H9 (cell line): ENCODE data around the gene DEFB132. TPM values are rescaled to one million over a fixed set of nuclear protein-coding genes. Genes with fewer than 3 reads are reported as not detected.

Source experiments
- DNase-seq: peaks from one replicate; pipeline ENCODE4 v3.0.0-alpha.2; 2017
- H2AFZ ChIP-seq: one replicate; pipeline ENCODE4 v1.6.1; 2013; ENCODE audit warnings: mild to moderate bottlenecking, low read length, control low read depth, moderate library complexity
- H2AK5ac ChIP-seq: 2 replicates; pipeline ENCODE4 v1.6.1; 2013; ENCODE audit warnings: low read length, control low read depth, mixed read lengths; ENCODE audit not compliant: insufficient read length
- H2BK120ac ChIP-seq: one replicate; pipeline ENCODE4 v1.6.1; 2013; ENCODE audit warnings: low read depth, mild to moderate bottlenecking, low read length, control low read depth, inconsistent platforms; ENCODE audit not compliant: poor library complexity, severe bottlenecking
- H2BK12ac ChIP-seq: 2 replicates; pipeline ENCODE4 v1.6.1; 2013; ENCODE audit warnings: low read length, control low read depth, mixed read lengths, low read depth; ENCODE audit not compliant: insufficient read length
- H2BK15ac ChIP-seq: 2 replicates; pipeline ENCODE4 v1.6.1; 2013; ENCODE audit warnings: low read depth, low read length, control low read depth
- H2BK20ac ChIP-seq: one replicate; pipeline ENCODE4 v1.6.1; 2013; ENCODE audit warnings: low read depth, mild to moderate bottlenecking, low read length, control low read depth, inconsistent platforms; ENCODE audit not compliant: poor library complexity, severe bottlenecking
- H2BK5ac ChIP-seq: 2 replicates; pipeline ENCODE4 v1.6.1; 2013; ENCODE audit warnings: low read length, control low read depth, mixed read lengths; ENCODE audit not compliant: insufficient read length
- H3K14ac ChIP-seq: 2 replicates; pipeline ENCODE4 v1.6.1; 2013; ENCODE audit warnings: low read length, control low read depth; ENCODE audit not compliant: insufficient read depth
- H3K18ac ChIP-seq: 2 replicates; pipeline ENCODE4 v1.6.1; 2013; ENCODE audit warnings: low read depth, mild to moderate bottlenecking, mixed read lengths, low read length, control low read depth; ENCODE audit not compliant: insufficient read length
- H3K23ac ChIP-seq: 2 replicates; pipeline ENCODE4 v1.6.1; 2013; ENCODE audit warnings: low read length, control low read depth, mixed read lengths, low read depth; ENCODE audit not compliant: insufficient read length
- H3K23me2 ChIP-seq: 2 replicates; pipeline ENCODE4 v1.6.1; 2013; ENCODE audit warnings: low read depth, mild to moderate bottlenecking, mixed read lengths, low read length, control low read depth; ENCODE audit not compliant: insufficient read length, poor library complexity, severe bottlenecking
- H3K27ac ChIP-seq: 2 replicates; pipeline ENCODE4 v1.5.1; 2013; ENCODE audit warnings: low read length, control low read depth, mixed read lengths, low read depth; ENCODE audit not compliant: insufficient read length
- H3K27me3 ChIP-seq: 2 replicates; pipeline ENCODE4 v1.6.1; 2013; ENCODE audit warnings: low read length, control low read depth, inconsistent platforms; ENCODE audit not compliant: insufficient read depth
- H3K4ac ChIP-seq: 2 replicates; pipeline ENCODE4 v1.6.1; 2013; ENCODE audit warnings: low read depth, mild to moderate bottlenecking, control low read depth, inconsistent platforms, low read length, moderate library complexity
- H3K4me1 ChIP-seq: 2 replicates; pipeline ENCODE4 v1.6.1; 2013; ENCODE audit warnings: low read length, control low read depth, inconsistent platforms; ENCODE audit not compliant: insufficient read depth
- H3K4me2 ChIP-seq: 2 replicates; pipeline ENCODE4 v1.6.1; 2013; ENCODE audit warnings: low read length, control low read depth, mixed read lengths; ENCODE audit not compliant: insufficient read length, insufficient read depth
- H3K56ac ChIP-seq: 2 replicates; pipeline ENCODE4 v1.6.1; 2013; ENCODE audit warnings: low read depth, mild to moderate bottlenecking, mixed read lengths, low read length, control low read depth; ENCODE audit not compliant: insufficient read length
- H3K79me1 ChIP-seq: 2 replicates; pipeline ENCODE4 v1.6.1; 2013; ENCODE audit warnings: low read depth, mild to moderate bottlenecking, moderate library complexity, low read length, control low read depth, inconsistent platforms; ENCODE audit not compliant: insufficient read depth, poor library complexity, severe bottlenecking
- H3K79me2 ChIP-seq: 2 replicates; pipeline ENCODE4 v1.6.1; 2013; ENCODE audit warnings: low read length, control low read depth, inconsistent platforms; ENCODE audit not compliant: insufficient read depth
- H3K9ac ChIP-seq: 2 replicates; pipeline ENCODE4 v1.6.1; 2013; ENCODE audit warnings: low read length, control low read depth, mixed read lengths; ENCODE audit not compliant: insufficient read length; ENCODE audit errors: extremely low read depth
- H3K9me3 ChIP-seq: one replicate; pipeline ENCODE4 v1.6.1; 2013; ENCODE audit warnings: low read depth, low read length, inconsistent platforms; ENCODE audit not compliant: control insufficient read depth
- H3T11ph ChIP-seq: one replicate; pipeline ENCODE4 v1.6.1; 2013; ENCODE audit warnings: mild to moderate bottlenecking, low read length, control low read depth, inconsistent platforms
- H4K20me1 ChIP-seq: one replicate; pipeline ENCODE4 v1.6.1; 2013; ENCODE audit not compliant: control insufficient read depth, insufficient read length, insufficient read depth
- H4K5ac ChIP-seq: 2 replicates; pipeline ENCODE4 v1.6.1; 2013; ENCODE audit warnings: low read depth, mild to moderate bottlenecking, mixed read lengths, low read length, control low read depth; ENCODE audit not compliant: insufficient read length
- H4K8ac ChIP-seq: replicated peaks from 2 replicates; pipeline ENCODE4 v1.6.1; 2013; ENCODE audit warnings: low read length, control low read depth, mixed read lengths, low read depth; ENCODE audit not compliant: insufficient read length
- H4K91ac ChIP-seq: 2 replicates; pipeline ENCODE4 v1.6.1; 2013; ENCODE audit warnings: low read depth, mild to moderate bottlenecking, moderate library complexity, mixed read lengths, low read length, control low read depth; ENCODE audit not compliant: insufficient read length
- H3K27ac Mint-ChIP-seq, 3 experiments: 2 replicates in 2 of 3; 3 replicates in 1 of 3; pipeline ENCODE4 v1.8.0; 2020 to 2021; ENCODE audit warnings: mixed read lengths in 3 of 3, mild to moderate bottlenecking in 1 of 3, moderate library complexity in 1 of 3
- H3K27me3 Mint-ChIP-seq: 2 replicates; pipeline ENCODE4 v1.8.0; 2021; ENCODE audit warnings: low read depth, mild to moderate bottlenecking, moderate library complexity, mixed read lengths
- H3K36me3 Mint-ChIP-seq, 3 experiments: 2 replicates in 2 of 3; 3 replicates in 1 of 3; pipeline ENCODE4 v1.8.0; 2020 to 2021; ENCODE audit warnings: low read depth in 3 of 3, mixed read lengths in 3 of 3; ENCODE audit not compliant: insufficient read depth in 1 of 3
- H3K4me1 Mint-ChIP-seq, 2 experiments: 2 replicates each; pipeline ENCODE4 v1.8.0; 2020; ENCODE audit warnings: mixed read lengths in 2 of 2
- H3K4me3 Mint-ChIP-seq, 2 experiments: 2 replicates in 1 of 2; 3 replicates in 1 of 2; pipeline ENCODE4 v1.8.0; 2020 to 2021; ENCODE audit warnings: mild to moderate bottlenecking in 2 of 2, mixed read lengths in 2 of 2, moderate library complexity in 1 of 2
- H3K9me3 Mint-ChIP-seq, 2 experiments: 2 replicates in 1 of 2; 3 replicates in 1 of 2; pipeline ENCODE4 v1.8.0; 2020; ENCODE audit warnings: mild to moderate bottlenecking in 2 of 2, mixed read lengths in 2 of 2, moderate library complexity in 1 of 2
- CTCF ChIP-seq: fragments of 200-600 bp; sonication (generic); conservative IDR thresholded peaks from 3 replicates; pipeline ENCODE4 v1.8.0; 2021; ENCODE audit warnings: antibody characterized with exemption, mild to moderate bottlenecking
- WGBS: extraction: QIAGEN DNeasy Blood & Tissue Kit; methylation state at CpG from one replicate; pipeline ENCODE4 v1.1.7; 2013; ENCODE audit warnings: missing lambda C conversion rate, low lambda C conversion rate, mixed read lengths; ENCODE audit not compliant: insufficient read length; ENCODE audit errors: extremely low coverage; 5-methylcytosine and 5-hydroxymethylcytosine counted together
- total RNA-seq: library from RNA; stranded (reverse); gene quantifications from 2 replicates; pipeline ENCODE4 v1.2.1, GENCODE V29; 2021

DEFB132 gene
- total RNA-seq, 1 experiment from 2014 or later, result not detected

GRCh38 chr20:309841-310644 is 52.5 kb downstream of the DEFB132 start:
- Histone ChIP-seq H3K4me1 (no peaks in the 10 kb centered on the region; the same call in 1 of the 2 replicates), H4K20me1 (no peaks in the 10 kb centered on the region), H3K9me3 (no peaks in the 10 kb centered on the region), H3K4me2 (peak overlapping the region; percentile 95), H2AK5ac (no peak overlapping the region), H3T11ph (peak overlapping the region; percentile 30), H3K56ac (peak overlapping the region; percentile 51), H3K79me1 (no peaks in the 10 kb centered on the region), H3K4ac (no peak overlapping the region; the same call in 1 of the 2 replicates), H2BK5ac (peak overlapping the region; percentile 56), H3K27me3 (no peaks in the 10 kb centered on the region), H4K5ac (no peak overlapping the region), H2BK120ac (no peak overlapping the region), H2AFZ (no peak overlapping the region), H4K91ac (no peak overlapping the region), H3K9ac (peak overlapping the region; percentile 68), H4K8ac (no peak overlapping the region), H3K23ac (no peak overlapping the region), H3K14ac (peak overlapping the region; percentile 38; the same call in 1 of the 2 replicates), H2BK15ac (no peak overlapping the region), H2BK12ac (no peak overlapping the region), H3K23me2 (peaks cover 9% of the 10 kb centered on the region), H2BK20ac (no peak overlapping the region), H3K18ac (peak overlapping the region; percentile 86), H3K79me2 (no peaks in the 10 kb centered on the region), H3K27ac (peak overlapping the region; percentile 88)
- H3K4me1 Mint-ChIP-seq, result peaks cover 24 to 28% of the 10 kb centered on the region in 2 experiments
- H3K27me3 Mint-ChIP-seq, result peaks cover 4% of the 10 kb centered on the region; the same call in 1 of the 2 replicates
- no CpG with 5 or more reads among the region's 31 CpGs for WGBS
- DNase-seq, result peak; percentile 100
- H3K9me3 Mint-ChIP-seq, result no peaks in the 10 kb centered on the region
- H3K4me3 Mint-ChIP-seq, result peak overlapping the region; percentile 56 to 85
- H3K36me3 Mint-ChIP-seq, result no peaks in the 10 kb centered on the region; a peak in 1 of 7 replicates
- H3K27ac Mint-ChIP-seq, result peak overlapping the region; percentile 68 to 98 (median 94)
- TF ChIP-seq CTCF, result no peak
